HEK293 (cell line): ENCODE measurements around the gene OR11A1.

Experiments
- PRDM1 ChIP-seq: fragments of 450-650 bp; formaldehyde crosslinking; IDR thresholded peaks from 2 replicates; pipeline ENCODE4; 2016; ENCODE audit warnings: missing biosample characterization, missing genetic modification characterization
- YY2 ChIP-seq: fragments of 450-650 bp; formaldehyde crosslinking; IDR thresholded peaks from 2 replicates; pipeline ENCODE4 v1.5.1; 2016; ENCODE audit warnings: missing biosample characterization, missing genetic modification characterization
- ZFP69B ChIP-seq: fragments of 450-650 bp; formaldehyde crosslinking; IDR thresholded peaks from 2 replicates; pipeline ENCODE4 v1.5.1; 2016; ENCODE audit warnings: missing biosample characterization, missing genetic modification characterization
- ZIC2 ChIP-seq: fragments of 450-650 bp; formaldehyde crosslinking; IDR thresholded peaks from 2 replicates; pipeline ENCODE4 v1.5.1; 2016; ENCODE audit warnings: missing biosample characterization, missing genetic modification characterization
- ZNF184 ChIP-seq: fragments of 450-650 bp; IDR thresholded peaks from 2 replicates; pipeline ENCODE4 v1.5.1; 2018; ENCODE audit warnings: missing biosample characterization, mild to moderate bottlenecking, missing genetic modification characterization
- ZNF214 ChIP-seq: fragments of 450-650 bp; formaldehyde crosslinking; IDR thresholded peaks from 2 replicates; pipeline ENCODE4 v1.5.1; 2017; ENCODE audit warnings: missing biosample characterization, mild to moderate bottlenecking, missing genetic modification characterization, borderline replicate concordance
- ZNF549 ChIP-seq: fragments of 450-650 bp; IDR thresholded peaks from 2 replicates; pipeline ENCODE4 v1.5.1; 2018; ENCODE audit warnings: missing biosample characterization, missing genetic modification characterization, mild to moderate bottlenecking, inconsistent platforms, moderate library complexity
- ZNF561 ChIP-seq: fragments of 450-650 bp; IDR thresholded peaks from 2 replicates; pipeline ENCODE4 v1.5.1; 2018; ENCODE audit warnings: missing biosample characterization, missing genetic modification characterization, borderline replicate concordance
- ZNF658 ChIP-seq: fragments of 450-650 bp; formaldehyde crosslinking; IDR thresholded peaks from 2 replicates; pipeline ENCODE4; 2016; ENCODE audit warnings: missing biosample characterization, missing genetic modification characterization
- ZNF670 ChIP-seq: fragments of 450-650 bp; formaldehyde crosslinking; IDR thresholded peaks from 2 replicates; pipeline ENCODE4 v1.5.1; 2016; ENCODE audit warnings: missing biosample characterization, missing genetic modification characterization, low read depth

OR11A1 gene

GRCh38 chr6:29376003-29376402, 80.9 kb downstream of the OR11A1 start (continued):
- TF ChIP-seq ZNF549 (tag by site-specific recombination) = no peak
- TF ChIP-seq ZNF658 (tag by site-specific recombination) = no peak
- no peak for TF ChIP-seq ZNF184 (tag by site-specific recombination)
- TF ChIP-seq ZFP69B (tag by site-specific recombination) = no peak
- no peak for TF ChIP-seq YY2 (tag by site-specific recombination)
- no peak for TF ChIP-seq PRDM1
- no peak for TF ChIP-seq ZNF670 (tag by site-specific recombination)
- TF ChIP-seq ZNF214 = no peak
- TF ChIP-seq ZNF561 (tag by site-specific recombination) = no peak
- no peak for TF ChIP-seq ZIC2
- TF ChIP-seq, all 188 proteins: peak for 2
